Spleen (tissue), 11 donors: ENCODE measurements around the gene LRSAM1. TPM values are rescaled to one million over a fixed set of nuclear protein-coding genes. Genes with fewer than 3 reads are reported as not detected.

ENCODE experiments used
- DNase-seq: peaks from one replicate; pipeline ENCODE4 v3.0.0-alpha.2; 2020
- H3K27ac ChIP-seq, 8 donors: fragments of 200-600 bp; sonication (generic) in 7 of 8; 1 replicate in 4 of 8; 2 replicates in 4 of 8; pipeline versions ENCODE4 v1.5.0 to v1.8.0; 2016 to 2021; ENCODE audit warnings: inconsistent platforms in 4 of 8, mild to moderate bottlenecking in 4 of 8, moderate library complexity in 1 of 8
- H3K27me3 ChIP-seq, 7 donors: fragments of 200-600 bp; sonication (generic) in 6 of 7; replicated peaks in 1 of 7; 1 replicate in 4 of 7; 2 replicates in 3 of 7; pipeline versions ENCODE4 v1.5.0 to v1.8.0; 2016 to 2021; ENCODE audit warnings: inconsistent platforms in 3 of 7, mild to moderate bottlenecking in 1 of 7
- H3K36me3 ChIP-seq, 6 donors: fragments of 200-600 bp; sonication (generic) in 5 of 6; 1 replicate in 4 of 6; 2 replicates in 2 of 6; pipeline versions ENCODE4 v1.5.0 to v1.8.0; 2016 to 2021; ENCODE audit warnings: inconsistent platforms in 2 of 6
- H3K4me1 ChIP-seq, 6 donors: fragments of 200-600 bp; sonication (generic) in 5 of 6; 1 replicate in 3 of 6; 2 replicates in 3 of 6; pipeline versions ENCODE4 v1.5.0 to v1.8.0; 2016 to 2021; ENCODE audit warnings: inconsistent platforms in 3 of 6
- H3K4me3 ChIP-seq, 8 donors: fragments of 200-600 bp; sonication (generic) in 7 of 8; 1 replicate in 4 of 8; 2 replicates in 4 of 8; pipeline versions ENCODE4 v1.5.0 to v1.8.0; 2016 to 2021; ENCODE audit warnings: inconsistent platforms in 4 of 8, mild to moderate bottlenecking in 4 of 8, moderate library complexity in 2 of 8
- H3K9me3 ChIP-seq, 8 donors: fragments of 200-600 bp; sonication (generic) in 7 of 8; 1 replicate in 4 of 8; 2 replicates in 4 of 8; pipeline versions ENCODE4 v1.5.0 to v1.8.0; 2016 to 2021; ENCODE audit warnings: inconsistent platforms in 4 of 8
- POLR2A ChIP-seq, 3 donors: fragments of 450-650 bp; IDR thresholded peaks; one replicate each; pipeline ENCODE4 v1.5.1; 2017; ENCODE audit warnings: antibody characterized with exemption in 3 of 3, mild to moderate bottlenecking in 1 of 3
- POLR2AphosphoS5 ChIP-seq, 3 donors: sonication (generic); formaldehyde crosslinking; IDR thresholded peaks; one replicate each; pipeline ENCODE4 v1.5.1; 2017; ENCODE audit warnings: antibody characterized with exemption in 3 of 3
- WGBS, 5 donors: extraction: QIAGEN DNeasy Blood & Tissue Kit in 3 of 5; methylation state at CpG; one replicate each; pipeline versions ENCODE4 v1.1.5 to v1.1.7; 2013 to 2018; 5-methylcytosine and 5-hydroxymethylcytosine counted together
- intact Hi-C: fragments of 100-400 bp; cut with DNase I; formaldehyde crosslinking; loops from one replicate; pipeline ENCODE4 v1.15.0; 2023; ENCODE audit warnings: low total_unique reads
- polyA plus RNA-seq, 3 donors: library from polyadenylated mRNA; stranded (reverse); fragments of 200-250 nt; gene quantifications; one replicate each; pipeline ENCODE4 v1.2.1, GENCODE V29; 2013
- total RNA-seq, 7 donors: library from RNA; depleted of rRNA in 3 of 7; stranded (reverse); fragments of >200 nt in 3 of 7; fragmentation: NEBNext Ultra II Directional in 4 of 7; extraction: Animal tissue kit (Norgen Biotek cat#: 25700) in 4 of 7; gene quantifications; one replicate each; pipeline versions ENCODE4 v1.1.0 to v1.2.1, GENCODE V29; 2016 to 2021
- TF ChIP-seq, protein P1 (sequence below), 11 experiments: fragments of 200-600 bp in 7 of 11; fragments of 450-650 bp in 4 of 11; sonication (generic) in 4 of 11; IDR thresholded peaks in 8 of 11; conservative IDR thresholded peaks in 3 of 11; 1 replicate in 7 of 11; 2 replicates in 4 of 11; pipeline versions ENCODE4 v1.4.0 to v1.8.0; 2016 to 2021; ENCODE audit warnings: antibody characterized with exemption in 11 of 11, inconsistent platforms in 4 of 11, mild to moderate bottlenecking in 1 of 11
- donor health status: healthy with polysubstance abuse.
- donor health status: DM: no; HTN: no; CAD: no; lungs with moderate emphysema.
- donor health status: DM: no; HTN: no; CAD: no.
- donor health status: Bipolar disorder and iron deficiency.
- donor health status: healthy.
- donor health status: DM: no; HTN: no; CAD: no.
- donor health status: DM: yes; HTN: yes; CAD: no.

LRSAM1 gene
- total and polyA plus RNA-seq, 10 donors = 13.5 to 32.1 (median 25.1) TPM

GRCh38 chr9:127447416-127448111 is 3.7 kb upstream of the LRSAM1 start:
- Histone ChIP-seq H3K27ac (no peak overlapping the region), H3K4me3 (no peak overlapping the region), H3K27me3 (no peaks in the 10 kb centered on the region), H3K4me1 (peaks cover 22 to 47% (median 33%) of the 10 kb centered on the region in 6 donors), H3K9me3 (peaks cover 0 to 14% (median 0%) of the 10 kb centered on the region in 8 donors), H3K36me3 (peaks cover 0 to 79% (median 68%) of the 10 kb centered on the region in 6 donors)
- WGBS, 5 donors = 67 to 86% (median 74%) methylated on average over 7 of the region's 7 CpGs
- intact Hi-C loops = no loop called here
- no peak for TF ChIP-seq POLR2AphosphoS5 (IDR thresholded peaks at IDR 0.05)
- TF ChIP-seq POLR2A (IDR thresholded peaks at IDR 0.05) = no peak
- TF ChIP-seq, protein P1, sequence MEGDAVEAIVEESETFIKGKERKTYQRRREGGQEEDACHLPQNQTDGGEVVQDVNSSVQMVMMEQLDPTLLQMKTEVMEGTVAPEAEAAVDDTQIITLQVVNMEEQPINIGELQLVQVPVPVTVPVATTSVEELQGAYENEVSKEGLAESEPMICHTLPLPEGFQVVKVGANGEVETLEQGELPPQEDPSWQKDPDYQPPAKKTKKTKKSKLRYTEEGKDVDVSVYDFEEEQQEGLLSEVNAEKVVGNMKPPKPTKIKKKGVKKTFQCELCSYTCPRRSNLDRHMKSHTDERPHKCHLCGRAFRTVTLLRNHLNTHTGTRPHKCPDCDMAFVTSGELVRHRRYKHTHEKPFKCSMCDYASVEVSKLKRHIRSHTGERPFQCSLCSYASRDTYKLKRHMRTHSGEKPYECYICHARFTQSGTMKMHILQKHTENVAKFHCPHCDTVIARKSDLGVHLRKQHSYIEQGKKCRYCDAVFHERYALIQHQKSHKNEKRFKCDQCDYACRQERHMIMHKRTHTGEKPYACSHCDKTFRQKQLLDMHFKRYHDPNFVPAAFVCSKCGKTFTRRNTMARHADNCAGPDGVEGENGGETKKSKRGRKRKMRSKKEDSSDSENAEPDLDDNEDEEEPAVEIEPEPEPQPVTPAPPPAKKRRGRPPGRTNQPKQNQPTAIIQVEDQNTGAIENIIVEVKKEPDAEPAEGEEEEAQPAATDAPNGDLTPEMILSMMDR (IDR thresholded peaks at IDR 0.05 in 8 of 11, conservative IDR thresholded peaks at IDR 0.05 in 3 of 11) = no peak
- no peak for DNase-seq

DNA sequence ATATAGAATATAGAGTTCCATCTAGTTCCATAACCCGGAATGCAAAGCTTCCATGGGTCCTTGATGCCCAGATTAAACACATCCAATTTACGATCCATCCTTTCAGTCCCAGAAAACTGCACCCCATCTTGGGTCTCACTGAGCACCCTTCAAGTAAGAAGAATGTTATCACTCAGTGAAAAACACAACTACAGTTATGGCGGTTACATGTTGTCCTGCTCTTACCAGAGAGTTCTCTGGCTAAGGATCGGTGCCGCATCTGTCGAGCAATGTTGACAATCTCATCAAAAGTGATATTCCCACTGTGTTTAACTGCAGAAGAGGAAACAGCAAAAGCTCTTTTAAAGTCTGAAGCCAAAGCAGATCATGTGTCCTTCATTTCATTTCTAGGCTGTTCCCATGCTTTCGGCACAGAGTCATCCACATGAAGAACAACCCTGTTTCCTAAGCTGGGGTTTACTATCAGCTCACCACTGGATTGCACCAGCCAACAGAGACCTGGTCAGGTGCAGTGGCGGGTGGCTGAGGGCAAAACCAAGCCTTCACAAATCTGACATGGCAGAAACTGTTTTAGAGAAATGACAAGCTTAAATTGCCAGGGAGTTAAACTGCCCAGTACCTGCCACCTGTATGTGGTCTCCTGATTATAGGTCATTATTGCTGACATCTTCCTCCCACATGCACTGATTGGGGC is 3.1 kb upstream of the LRSAM1 start:
- H3K4me1 ChIP-seq = peaks cover 24 to 54% (median 39%) of the 10 kb centered on the region in 6 donors
- H3K27ac ChIP-seq = peak overlapping the region in 4 of 8 donors; percentile 23 to 96 (median 93)
- DNase-seq = no peak
- TF ChIP-seq POLR2A (IDR thresholded peaks at IDR 0.05) (no peak), POLR2AphosphoS5 (IDR thresholded peaks at IDR 0.05) (no peak)
- TF ChIP-seq, protein P1 (IDR thresholded peaks at IDR 0.05 in 8 of 11, conservative IDR thresholded peaks at IDR 0.05 in 3 of 11) = no peak
- H3K36me3 ChIP-seq = peaks cover 0 to 78% (median 63%) of the 10 kb centered on the region in 6 donors
- peak overlapping the region in 1 of 8 donors; percentile 89 for H3K4me3 ChIP-seq
- intact Hi-C loops = no loop called here
- H3K27me3 ChIP-seq = no peaks in the 10 kb centered on the region
- WGBS, 5 donors = 89 to 95% (median 92%) methylated on average over 8 of the region's 8 CpGs
- H3K9me3 ChIP-seq = peaks cover 0 to 14% (median 0%) of the 10 kb centered on the region in 8 donors

DNA sequence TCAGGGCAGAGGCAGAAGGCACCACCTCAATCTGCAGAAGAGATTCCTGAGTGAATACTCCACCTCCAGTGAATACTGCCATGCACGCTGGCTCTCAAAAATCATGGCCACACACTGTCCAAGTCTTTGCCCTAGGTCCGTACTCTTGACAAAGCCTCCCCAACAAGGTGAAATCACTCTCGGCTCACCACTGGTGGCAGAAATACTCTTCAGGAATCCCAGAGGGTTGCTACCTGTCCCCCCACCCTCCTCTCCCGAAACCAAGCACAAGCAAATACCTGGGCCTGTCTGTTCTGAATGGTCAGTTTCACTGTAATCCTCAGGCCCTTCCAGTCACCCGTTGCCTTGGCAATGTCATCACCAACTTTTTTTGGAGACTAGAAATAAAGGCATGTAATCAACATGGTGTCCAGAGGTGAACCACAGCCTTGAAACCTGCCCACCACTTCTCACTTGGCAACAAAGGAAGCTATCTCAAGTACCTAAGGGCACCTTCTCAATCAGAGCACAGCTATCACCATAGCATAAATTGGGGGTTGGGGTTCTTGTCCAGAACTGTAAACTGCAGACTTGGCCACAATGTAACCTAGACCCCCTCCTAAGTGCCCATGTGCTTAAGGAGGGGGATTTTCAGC is 1.9 kb upstream of the LRSAM1 start:
- intact Hi-C loops = no loop called here
- no peak for DNase-seq
- TF ChIP-seq, protein P1 (IDR thresholded peaks at IDR 0.05 in 8 of 11, conservative IDR thresholded peaks at IDR 0.05 in 3 of 11) = no peak
- no peak for TF ChIP-seq POLR2A (IDR thresholded peaks at IDR 0.05)
- no peak for TF ChIP-seq POLR2AphosphoS5 (IDR thresholded peaks at IDR 0.05)
- H3K27ac ChIP-seq = peak overlapping the region in 7 of 8 donors; percentile 90 to 96 (median 95)
- H3K4me3 ChIP-seq = peak overlapping the region; percentile 65 to 90 (median 81)
- H3K4me1 ChIP-seq = peaks cover 24 to 59% (median 40%) of the 10 kb centered on the region in 6 donors
- peaks cover 0 to 77% (median 53%) of the 10 kb centered on the region in 6 donors for H3K36me3 ChIP-seq
- peaks cover 0 to 8% (median 0%) of the 10 kb centered on the region in 8 donors for H3K9me3 ChIP-seq
- no peaks in the 10 kb centered on the region for H3K27me3 ChIP-seq
- 51 to 67% (median 57%) methylated on average over 5 of the region's 5 CpGs for WGBS, 5 donors
